Spleen (tissue), 11 donors: ENCODE results near the gene TTI1. TPM values are rescaled to one million over a fixed set of nuclear protein-coding genes. Genes with fewer than 3 reads are reported as not detected.

Source experiments
- DNase-seq: peaks from one replicate; pipeline ENCODE4 v3.0.0-alpha.2; 2020
- H3K27ac ChIP-seq, 8 donors: fragments of 200-600 bp; sonication (generic) in 7 of 8; 1 replicate in 4 of 8; 2 replicates in 4 of 8; pipeline versions ENCODE4 v1.5.0 to v1.8.0; 2016 to 2021; ENCODE audit warnings: inconsistent platforms in 4 of 8, mild to moderate bottlenecking in 4 of 8, moderate library complexity in 1 of 8
- H3K27me3 ChIP-seq, 7 donors: fragments of 200-600 bp; sonication (generic) in 6 of 7; replicated peaks in 1 of 7; 1 replicate in 4 of 7; 2 replicates in 3 of 7; pipeline versions ENCODE4 v1.5.0 to v1.8.0; 2016 to 2021; ENCODE audit warnings: inconsistent platforms in 3 of 7, mild to moderate bottlenecking in 1 of 7
- H3K36me3 ChIP-seq, 6 donors: fragments of 200-600 bp; sonication (generic) in 5 of 6; 1 replicate in 4 of 6; 2 replicates in 2 of 6; pipeline versions ENCODE4 v1.5.0 to v1.8.0; 2016 to 2021; ENCODE audit warnings: inconsistent platforms in 2 of 6
- H3K4me1 ChIP-seq, 6 donors: fragments of 200-600 bp; sonication (generic) in 5 of 6; 1 replicate in 3 of 6; 2 replicates in 3 of 6; pipeline versions ENCODE4 v1.5.0 to v1.8.0; 2016 to 2021; ENCODE audit warnings: inconsistent platforms in 3 of 6
- H3K4me3 ChIP-seq, 8 donors: fragments of 200-600 bp; sonication (generic) in 7 of 8; 1 replicate in 4 of 8; 2 replicates in 4 of 8; pipeline versions ENCODE4 v1.5.0 to v1.8.0; 2016 to 2021; ENCODE audit warnings: inconsistent platforms in 4 of 8, mild to moderate bottlenecking in 4 of 8, moderate library complexity in 2 of 8
- H3K9me3 ChIP-seq, 8 donors: fragments of 200-600 bp; sonication (generic) in 7 of 8; 1 replicate in 4 of 8; 2 replicates in 4 of 8; pipeline versions ENCODE4 v1.5.0 to v1.8.0; 2016 to 2021; ENCODE audit warnings: inconsistent platforms in 4 of 8
- CTCF ChIP-seq, 11 experiments: fragments of 200-600 bp in 7 of 11; fragments of 450-650 bp in 4 of 11; sonication (generic) in 4 of 11; IDR thresholded peaks in 8 of 11; conservative IDR thresholded peaks in 3 of 11; 1 replicate in 7 of 11; 2 replicates in 4 of 11; pipeline versions ENCODE4 v1.4.0 to v1.8.0; 2016 to 2021; ENCODE audit warnings: antibody characterized with exemption in 11 of 11, inconsistent platforms in 4 of 11, mild to moderate bottlenecking in 1 of 11
- POLR2A ChIP-seq, 3 donors: fragments of 450-650 bp; IDR thresholded peaks; one replicate each; pipeline ENCODE4 v1.5.1; 2017; ENCODE audit warnings: antibody characterized with exemption in 3 of 3, mild to moderate bottlenecking in 1 of 3
- POLR2AphosphoS5 ChIP-seq, 3 donors: sonication (generic); formaldehyde crosslinking; IDR thresholded peaks; one replicate each; pipeline ENCODE4 v1.5.1; 2017; ENCODE audit warnings: antibody characterized with exemption in 3 of 3
- WGBS, 5 donors: extraction: QIAGEN DNeasy Blood & Tissue Kit in 3 of 5; methylation state at CpG; one replicate each; pipeline versions ENCODE4 v1.1.5 to v1.1.7; 2013 to 2018; 5-methylcytosine and 5-hydroxymethylcytosine counted together
- intact Hi-C: fragments of 100-400 bp; cut with DNase I; formaldehyde crosslinking; loops from one replicate; pipeline ENCODE4 v1.15.0; 2023; ENCODE audit warnings: low total_unique reads
- polyA plus RNA-seq, 3 donors: library from polyadenylated mRNA; stranded (reverse); fragments of 200-250 nt; gene quantifications; one replicate each; pipeline ENCODE4 v1.2.1, GENCODE V29; 2013
- total RNA-seq, 7 donors: library from RNA; depleted of rRNA in 3 of 7; stranded (reverse); fragments of >200 nt in 3 of 7; fragmentation: NEBNext Ultra II Directional in 4 of 7; extraction: Animal tissue kit (Norgen Biotek cat#: 25700) in 4 of 7; gene quantifications; one replicate each; pipeline versions ENCODE4 v1.1.0 to v1.2.1, GENCODE V29; 2016 to 2021
- donor health status: healthy with polysubstance abuse.
- donor health status: DM: no; HTN: no; CAD: no; lungs with moderate emphysema.
- donor health status: DM: no; HTN: no; CAD: no.
- donor health status: Bipolar disorder and iron deficiency.
- donor health status: healthy.
- donor health status: DM: no; HTN: no; CAD: no.
- donor health status: DM: yes; HTN: yes; CAD: no.

Gene TTI1
- total and polyA plus RNA-seq, 10 donors, result 5.9 to 25.2 (median 19.1) TPM

- H3K9me3 ChIP-seq, result no peaks in the 10 kb centered on the region
- peaks cover 0 to 79% (median 42%) of the 10 kb centered on the region in 6 donors for H3K36me3 ChIP-seq
- no peaks in the 10 kb centered on the region for H3K27me3 ChIP-seq
- H3K27ac ChIP-seq, result peak overlapping the region in 7 of 8 donors; percentile 7 to 68 (median 39)
- 56 to 69% (median 65%) methylated on average over 5 of the region's 5 CpGs for WGBS, 5 donors
- no peak for TF ChIP-seq POLR2A (IDR thresholded peaks at IDR 0.05)
- TF ChIP-seq CTCF (IDR thresholded peaks at IDR 0.05 in 8 of 11, conservative IDR thresholded peaks at IDR 0.05 in 3 of 11), result peak; percentile 47 to 80 (median 73)
- H3K4me3 ChIP-seq, result no peak overlapping the region
- H3K4me1 ChIP-seq, result peaks cover 0 to 60% (median 20%) of the 10 kb centered on the region in 6 donors
- no peak for DNase-seq
- intact Hi-C loops, result loop anchor here (5.0 kb wide), 2 partner anchors 94 to 149 kb away; partner anchors contain the start of gene TGM2
Observed at GRCh38 chr20:38073307-38074071, 40.2 kb upstream of the TTI1 start.

GRCh38 chr20:38072898-38073297 is 39.6 kb upstream of the TTI1 start:
- intact Hi-C loops, result loop anchor here (5.0 kb wide), 2 partner anchors 94 to 149 kb away; partner anchors contain the start of gene TGM2
- H3K27ac ChIP-seq, result peak overlapping the region in 4 of 8 donors; percentile 7 to 39 (median 28)
- no peaks in the 10 kb centered on the region for H3K9me3 ChIP-seq
- no peak for DNase-seq
- H3K27me3 ChIP-seq, result no peaks in the 10 kb centered on the region
- peaks cover 0 to 79% (median 48%) of the 10 kb centered on the region in 6 donors for H3K36me3 ChIP-seq
- peaks cover 0 to 54% (median 20%) of the 10 kb centered on the region in 6 donors for H3K4me1 ChIP-seq
- WGBS, 5 donors, result 57 to 89% (median 83%) methylated on average over 1 of the region's 1 CpG
- no peak for TF ChIP-seq CTCF (IDR thresholded peaks at IDR 0.05 in 8 of 11, conservative IDR thresholded peaks at IDR 0.05 in 3 of 11)
- TF ChIP-seq POLR2A (IDR thresholded peaks at IDR 0.05), result no peak
- TF ChIP-seq POLR2AphosphoS5 (IDR thresholded peaks at IDR 0.05), result no peak
- H3K4me3 ChIP-seq, result no peak overlapping the region

GRCh38 chr20:38067717-38068365 is 34.6 kb upstream of the TTI1 start:
- DNase-seq, result no peak
- Histone ChIP-seq H3K27ac (peak overlapping the region in 3 of 8 donors; percentile 7 to 13 (median 8)), H3K4me1 (peaks cover 0 to 26% (median 6%) of the 10 kb centered on the region in 6 donors), H3K36me3 (peaks cover 4 to 100% (median 77%) of the 10 kb centered on the region in 6 donors), H3K4me3 (no peak overlapping the region), H3K9me3 (no peaks in the 10 kb centered on the region), H3K27me3 (no peaks in the 10 kb centered on the region)
- intact Hi-C loops, result no loop called here
- TF ChIP-seq POLR2AphosphoS5 (IDR thresholded peaks at IDR 0.05), result no peak
- no peak for TF ChIP-seq POLR2A (IDR thresholded peaks at IDR 0.05)
- no peak for TF ChIP-seq CTCF (IDR thresholded peaks at IDR 0.05 in 8 of 11, conservative IDR thresholded peaks at IDR 0.05 in 3 of 11)
- 89 to 94% (median 93%) methylated on average over 15 of the region's 15 CpGs for WGBS, 5 donors
